GM12872 (cell line): ENCODE measurements around the gene RNF125.

Source experiments
- TF ChIP-seq, protein P1 (sequence below): IDR thresholded peaks from 3 replicates; pipeline ENCODE4 v1.5.1; 2011; ENCODE audit warnings: low read depth, mild to moderate bottlenecking, low read length, moderate library complexity; ENCODE audit not compliant: insufficient read depth

The RNF125 gene

DNA sequence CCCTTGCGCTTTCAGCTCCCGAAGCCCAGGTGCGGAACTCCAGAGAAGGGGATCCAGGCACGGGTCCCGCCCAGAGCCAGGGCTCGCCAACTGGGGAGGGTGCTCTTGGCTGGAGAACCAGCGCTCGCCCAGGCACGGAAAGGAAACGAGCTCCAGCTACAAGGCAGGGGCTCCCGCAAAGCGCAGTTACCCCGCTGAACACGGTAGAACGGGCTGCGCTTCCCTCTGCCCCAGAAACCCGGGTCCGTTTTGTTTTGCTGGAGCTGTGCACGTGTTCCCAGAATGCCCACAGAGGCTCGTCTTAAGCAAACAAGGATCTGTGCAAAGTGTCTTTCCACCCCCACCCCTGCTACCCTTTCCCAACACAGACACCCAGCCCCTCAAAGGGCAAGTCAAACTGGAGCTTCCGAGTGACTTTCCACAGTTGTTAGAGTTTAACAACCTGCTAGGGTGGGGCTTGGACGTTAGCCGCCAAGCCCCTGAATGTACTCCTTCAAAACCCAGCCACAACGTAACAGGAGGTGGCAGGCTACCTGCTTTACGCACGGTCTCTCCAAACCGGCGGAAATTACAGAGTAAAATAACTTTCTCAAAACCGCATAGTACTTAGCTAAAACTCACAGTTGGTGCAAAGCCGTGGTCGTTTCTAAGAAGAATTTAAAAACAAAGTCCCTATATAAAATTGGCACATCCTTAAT, 775 bp downstream of the RNF125 start:
- TF ChIP-seq, protein P1, sequence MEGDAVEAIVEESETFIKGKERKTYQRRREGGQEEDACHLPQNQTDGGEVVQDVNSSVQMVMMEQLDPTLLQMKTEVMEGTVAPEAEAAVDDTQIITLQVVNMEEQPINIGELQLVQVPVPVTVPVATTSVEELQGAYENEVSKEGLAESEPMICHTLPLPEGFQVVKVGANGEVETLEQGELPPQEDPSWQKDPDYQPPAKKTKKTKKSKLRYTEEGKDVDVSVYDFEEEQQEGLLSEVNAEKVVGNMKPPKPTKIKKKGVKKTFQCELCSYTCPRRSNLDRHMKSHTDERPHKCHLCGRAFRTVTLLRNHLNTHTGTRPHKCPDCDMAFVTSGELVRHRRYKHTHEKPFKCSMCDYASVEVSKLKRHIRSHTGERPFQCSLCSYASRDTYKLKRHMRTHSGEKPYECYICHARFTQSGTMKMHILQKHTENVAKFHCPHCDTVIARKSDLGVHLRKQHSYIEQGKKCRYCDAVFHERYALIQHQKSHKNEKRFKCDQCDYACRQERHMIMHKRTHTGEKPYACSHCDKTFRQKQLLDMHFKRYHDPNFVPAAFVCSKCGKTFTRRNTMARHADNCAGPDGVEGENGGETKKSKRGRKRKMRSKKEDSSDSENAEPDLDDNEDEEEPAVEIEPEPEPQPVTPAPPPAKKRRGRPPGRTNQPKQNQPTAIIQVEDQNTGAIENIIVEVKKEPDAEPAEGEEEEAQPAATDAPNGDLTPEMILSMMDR: no peak

DNA sequence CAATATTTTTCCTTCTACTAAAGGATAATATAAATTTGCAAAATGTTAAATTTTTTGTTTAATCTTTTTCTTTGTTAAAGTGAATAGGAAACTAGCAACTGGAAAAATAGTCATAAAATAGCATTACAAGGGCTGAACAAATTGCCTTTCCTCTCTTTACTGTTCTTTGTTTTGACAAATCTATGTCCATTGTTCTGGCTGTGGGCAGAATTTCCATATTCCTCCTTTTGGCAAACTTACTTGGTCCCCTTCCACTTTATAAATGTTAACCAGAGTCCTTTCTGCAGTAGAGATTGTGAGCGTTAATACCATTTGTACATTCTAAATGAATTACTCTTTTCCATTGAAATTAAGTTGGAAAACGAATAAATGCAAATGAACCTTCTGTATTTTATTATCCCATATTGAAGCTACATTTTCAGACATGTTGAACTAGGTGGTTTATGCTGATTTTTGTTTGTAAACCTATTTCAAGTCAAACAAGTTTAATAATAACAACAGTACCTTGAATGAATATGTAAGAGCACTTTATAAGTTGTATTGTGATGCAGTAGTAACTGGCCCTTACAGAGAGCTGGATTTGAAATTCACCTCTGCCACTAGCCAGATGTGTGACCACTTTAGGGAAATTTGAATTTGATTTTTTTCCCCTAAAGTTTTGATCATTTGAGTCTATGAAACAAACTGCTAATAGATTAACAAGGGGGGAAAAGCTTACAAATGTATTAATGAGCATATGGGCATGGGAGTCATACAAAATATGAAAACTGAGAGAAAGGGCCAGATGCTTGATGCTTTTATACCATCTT, 3.3 kb downstream of the RNF125 start:
- TF ChIP-seq, protein P1: no peak

DNA sequence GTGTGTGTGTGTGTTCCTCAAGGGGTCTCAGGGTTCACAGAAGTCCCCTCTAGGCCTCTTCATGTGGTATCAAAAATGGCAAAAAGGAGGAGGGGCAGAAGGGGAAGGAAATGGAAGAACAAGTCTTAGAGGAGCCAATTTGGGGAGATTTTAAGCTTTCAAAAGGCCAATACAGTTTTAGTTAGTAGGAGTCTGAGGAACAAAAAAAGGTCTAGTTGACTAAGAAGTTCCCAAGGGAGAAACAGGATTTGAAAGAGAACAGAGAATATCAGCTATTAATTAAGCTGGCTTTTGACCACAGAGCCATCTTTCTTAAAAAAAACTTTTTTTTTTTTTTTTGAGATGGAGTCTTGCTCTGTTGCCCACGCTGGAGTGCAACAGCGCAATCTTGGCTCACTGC, 7.1 kb downstream of the RNF125 start:
- TF ChIP-seq, protein P1: no peak

- TF ChIP-seq, protein P1: no peak
These were observed 8.0 kb downstream of the RNF125 start for GRCh38 chr18:32026491-32027086.

GRCh38 chr18:32029558-32029957, 10.9 kb downstream of the RNF125 start:
- TF ChIP-seq, protein P1: no peak

DNA sequence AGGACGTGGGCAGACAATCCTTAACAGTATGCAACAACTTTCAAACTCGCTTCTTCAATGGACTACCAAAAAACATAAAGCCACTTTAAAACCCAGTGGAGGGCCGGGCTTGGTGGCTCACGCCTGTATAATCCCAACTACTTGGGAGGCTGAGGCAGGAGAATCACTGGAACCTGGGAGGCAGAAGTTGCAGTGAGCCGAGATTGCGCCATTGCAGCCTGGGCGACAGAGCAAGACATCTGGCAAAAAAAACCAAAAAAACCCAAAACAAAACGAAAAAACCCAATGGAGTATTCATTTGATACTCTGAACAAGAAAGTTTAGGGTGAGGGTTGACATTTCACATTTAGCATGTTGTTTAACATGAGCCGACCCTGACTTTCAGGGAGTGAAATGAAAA, 14.0 kb downstream of the RNF125 start:
- TF ChIP-seq, protein P1: no peak

DNA sequence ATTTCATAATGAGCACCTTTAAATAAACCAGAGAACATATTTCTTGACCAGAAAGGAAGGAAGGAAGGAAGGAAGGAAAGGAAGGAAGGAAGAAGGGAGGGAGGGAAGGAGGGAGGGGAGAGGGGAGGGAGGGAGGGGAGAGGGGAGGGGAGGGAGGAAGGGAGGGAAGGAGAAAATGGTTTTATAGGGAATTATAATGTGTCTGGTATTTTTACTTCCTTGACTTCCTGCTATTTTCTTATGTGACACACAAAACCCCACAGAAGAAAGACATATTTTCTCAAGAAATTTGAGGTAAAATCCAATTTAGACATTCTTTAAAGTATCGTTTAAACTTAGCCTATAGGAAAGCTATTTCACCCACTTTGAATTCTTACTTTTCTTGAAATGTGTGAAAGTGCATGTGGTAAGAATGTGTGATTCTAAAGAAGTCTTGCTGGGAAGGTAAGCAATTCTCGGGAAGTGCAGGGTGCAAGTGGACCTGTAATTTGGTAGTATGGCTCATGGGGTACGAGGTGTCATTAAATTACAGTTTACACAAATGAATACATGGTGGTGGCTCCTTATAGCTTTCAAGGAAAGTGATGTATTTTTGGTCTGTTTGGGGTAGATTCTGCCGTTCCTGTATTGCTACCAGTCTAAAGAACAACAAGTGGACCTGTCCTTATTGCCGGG, 18.0 kb downstream of the RNF125 start:
- TF ChIP-seq, protein P1: no peak
